NT2/D1 (cell line): ENCODE data around the gene LRG1.
"Not testable (repeated sequence)": the region's sequence is repeated elsewhere in the genome, so short reads cannot be mapped to it uniquely, and the experiment has no call there.

Experiments used
- SUZ12 ChIP-seq: IDR thresholded peaks from 2 replicates; pipeline ENCODE4 v1.6.1; 2011; ENCODE audit not compliant: insufficient read length, insufficient read depth; ENCODE audit errors: extremely low read depth
- YY1 ChIP-seq: IDR thresholded peaks from 2 replicates; pipeline ENCODE4 v1.6.1; 2011; ENCODE audit not compliant: insufficient read length, insufficient read depth
- ZNF274 ChIP-seq: IDR thresholded peaks from 2 replicates; pipeline ENCODE4 v1.6.1; 2011; ENCODE audit warnings: mild to moderate bottlenecking, low read depth, low read length

GRCh38 chr19:4562085-4562484, 22.2 kb upstream of the LRG1 start:
- TF ChIP-seq YY1, ZNF274, SUZ12: not testable (repeated sequence)
